ENCODE measurements around the gene GRID1. TPM values are rescaled to one million over a fixed set of nuclear protein-coding genes. Genes with fewer than 3 reads are reported as not detected.

Gene GRID1
- polyA plus RNA-seq, 1 donor (not counting 4 experiments of a cell fraction or from before 2014, with no cell fraction given) = 0.01 TPM

DNA sequence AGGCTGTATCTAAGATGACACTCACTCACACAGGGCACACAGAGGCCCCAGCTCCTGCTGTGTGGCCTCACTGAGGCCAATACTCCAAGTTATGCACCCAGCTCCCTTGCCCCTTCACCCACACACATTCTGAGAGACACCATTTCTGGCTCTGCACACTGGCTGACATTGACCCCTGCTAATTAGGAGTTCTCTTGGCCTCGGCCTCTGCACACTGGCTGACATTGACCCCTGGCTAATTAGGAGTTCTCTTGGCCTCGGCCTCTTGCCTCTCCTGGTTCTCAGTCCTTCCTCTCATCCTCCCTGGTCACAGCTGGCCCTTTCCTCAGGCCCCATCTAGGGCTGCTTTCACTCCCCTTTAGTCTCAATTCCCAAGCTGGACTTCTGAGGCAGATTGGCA, 97.3 kb downstream of the GRID1 start:
- Histone ChIP-seq H3K79me2 (ENCODE audit: control insufficient read depth, insufficient read depth, low read length) (no peaks in the 10 kb centered on the region), H3K36me3 (ENCODE audit: control insufficient read depth in 2 of 2, extremely low read depth in 1 of 2, insufficient read depth in 2 of 2, low read length in 2 of 2) (no peaks in the 10 kb centered on the region), H3K27me3 (ENCODE audit: control insufficient read depth, extremely low read depth, insufficient read depth, low read length) (no peaks in the 10 kb centered on the region), H3K9me3 (ENCODE audit: control insufficient read depth, low read depth, low read length) (no peaks in the 10 kb centered on the region), H3K9ac (ENCODE audit: control insufficient read depth, extremely low read depth, insufficient read depth, low read length) (no peak overlapping the region), H3K27ac (ENCODE audit: control insufficient read depth, insufficient read depth, low read length) (no peak overlapping the region), H3K4me2 (ENCODE audit: control insufficient read depth, extremely low read depth, insufficient read depth, low read depth, low read length) (no peak overlapping the region), H2AFZ (ENCODE audit: control insufficient read depth, low read length) (no peak overlapping the region), H4K20me1 (ENCODE audit: control insufficient read depth, extremely low read depth, insufficient read depth, low read length) (no peaks in the 10 kb centered on the region), H3K4me1 (ENCODE audit: control insufficient read depth, extremely low read depth, insufficient read depth, low read length) (no peaks in the 10 kb centered on the region), H3K9me1 (ENCODE audit: control insufficient read depth, extremely low read depth, insufficient read depth, low read length) (no peaks in the 10 kb centered on the region), H3K4me3 (ENCODE audit: control insufficient read depth in 2 of 3, extremely low read depth in 1 of 3, insufficient read depth in 2 of 3, low read depth in 1 of 3, low read length in 3 of 3) (no peak overlapping the region)
- DNase-seq (ENCODE audit: low read depth, low spot score) (no peak), FAIRE-seq (no peak)
- dilution Hi-C loops (cut with MboI; ENCODE audit: extremely low pct_ligation_motif_present, low sequenced_read_pairs) = no loop called here
- no peak for TF ChIP-seq EZH2 (IDR thresholded peaks at IDR 0.05; ENCODE audit: low read length)
- TF ChIP-seq, protein P1, sequence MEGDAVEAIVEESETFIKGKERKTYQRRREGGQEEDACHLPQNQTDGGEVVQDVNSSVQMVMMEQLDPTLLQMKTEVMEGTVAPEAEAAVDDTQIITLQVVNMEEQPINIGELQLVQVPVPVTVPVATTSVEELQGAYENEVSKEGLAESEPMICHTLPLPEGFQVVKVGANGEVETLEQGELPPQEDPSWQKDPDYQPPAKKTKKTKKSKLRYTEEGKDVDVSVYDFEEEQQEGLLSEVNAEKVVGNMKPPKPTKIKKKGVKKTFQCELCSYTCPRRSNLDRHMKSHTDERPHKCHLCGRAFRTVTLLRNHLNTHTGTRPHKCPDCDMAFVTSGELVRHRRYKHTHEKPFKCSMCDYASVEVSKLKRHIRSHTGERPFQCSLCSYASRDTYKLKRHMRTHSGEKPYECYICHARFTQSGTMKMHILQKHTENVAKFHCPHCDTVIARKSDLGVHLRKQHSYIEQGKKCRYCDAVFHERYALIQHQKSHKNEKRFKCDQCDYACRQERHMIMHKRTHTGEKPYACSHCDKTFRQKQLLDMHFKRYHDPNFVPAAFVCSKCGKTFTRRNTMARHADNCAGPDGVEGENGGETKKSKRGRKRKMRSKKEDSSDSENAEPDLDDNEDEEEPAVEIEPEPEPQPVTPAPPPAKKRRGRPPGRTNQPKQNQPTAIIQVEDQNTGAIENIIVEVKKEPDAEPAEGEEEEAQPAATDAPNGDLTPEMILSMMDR (optimal IDR thresholded peaks at IDR 0.05 in 1 of 3, IDR thresholded peaks at IDR 0.05 in 1 of 3, conservative IDR thresholded peaks at IDR 0.05 in 1 of 3; ENCODE audit: extremely low read depth in 1 of 3, insufficient read depth in 2 of 3, low read length in 3 of 3) = no peak

DNA sequence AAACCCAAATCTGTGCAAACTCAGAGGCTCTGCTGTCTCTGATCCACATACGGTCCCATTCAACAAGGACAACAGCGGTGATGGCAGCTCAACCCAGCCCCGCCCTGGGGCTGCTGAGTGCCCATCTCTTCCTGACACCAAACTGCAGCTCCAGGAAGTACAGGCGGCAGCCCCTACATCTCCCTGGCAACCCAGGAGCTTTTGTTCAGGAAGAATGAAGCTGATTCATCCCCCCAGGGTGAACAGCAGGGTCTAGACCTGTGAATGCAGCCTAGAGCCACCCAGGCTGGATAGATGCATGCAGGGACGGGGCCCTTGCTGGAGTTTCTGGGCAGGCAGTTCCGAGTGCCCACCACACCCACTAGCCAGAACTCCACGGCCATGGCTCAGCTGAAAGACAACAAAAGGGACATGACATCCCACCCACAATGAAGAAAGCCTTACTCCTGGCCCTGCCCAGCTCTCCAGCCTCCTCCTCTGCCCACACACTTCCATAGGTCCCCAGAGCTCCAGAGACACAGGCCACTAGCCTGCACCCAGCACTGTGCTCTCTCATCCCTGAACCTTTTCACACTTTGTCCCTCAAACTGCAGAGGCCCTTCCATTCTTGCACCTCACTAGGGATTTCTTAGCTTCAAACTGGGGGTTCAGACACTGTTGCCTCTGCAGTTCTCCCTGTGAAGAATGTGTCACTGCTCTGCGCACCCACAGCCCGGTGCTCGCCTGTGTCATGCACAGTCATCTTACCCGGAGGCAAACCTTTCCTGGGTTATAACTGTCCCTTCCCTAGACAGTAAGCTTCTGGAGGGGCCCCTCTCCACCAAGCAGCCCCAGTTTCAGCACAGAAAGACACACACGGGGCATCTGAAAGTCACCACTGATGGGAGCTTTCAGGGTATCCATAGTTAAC, 99.1 kb downstream of the GRID1 start:
- no peaks in the 10 kb centered on the region for H4K20me1 ChIP-seq (ENCODE audit: control insufficient read depth, extremely low read depth, insufficient read depth, low read length)
- H3K4me2 ChIP-seq (ENCODE audit: control insufficient read depth, extremely low read depth, insufficient read depth, low read depth, low read length) = no peak overlapping the region
- no peaks in the 10 kb centered on the region for H3K79me2 ChIP-seq (ENCODE audit: control insufficient read depth, insufficient read depth, low read length)
- no peak for TF ChIP-seq EZH2 (IDR thresholded peaks at IDR 0.05; ENCODE audit: low read length)
- TF ChIP-seq, protein P1 (optimal IDR thresholded peaks at IDR 0.05 in 1 of 3, IDR thresholded peaks at IDR 0.05 in 1 of 3, conservative IDR thresholded peaks at IDR 0.05 in 1 of 3; ENCODE audit: extremely low read depth in 1 of 3, insufficient read depth in 2 of 3, low read length in 3 of 3) = no peak
- no peaks in the 10 kb centered on the region for H3K36me3 ChIP-seq (ENCODE audit: control insufficient read depth in 2 of 2, extremely low read depth in 1 of 2, insufficient read depth in 2 of 2, low read length in 2 of 2)
- no peak overlapping the region for H2AFZ ChIP-seq (ENCODE audit: control insufficient read depth, low read length)
- DNase-seq (ENCODE audit: low read depth, low spot score) (no peak), FAIRE-seq (no peak)
- no peaks in the 10 kb centered on the region for H3K9me1 ChIP-seq (ENCODE audit: control insufficient read depth, extremely low read depth, insufficient read depth, low read length)
- no peak overlapping the region for H3K9ac ChIP-seq (ENCODE audit: control insufficient read depth, extremely low read depth, insufficient read depth, low read length)
- H3K9me3 ChIP-seq (ENCODE audit: control insufficient read depth, low read depth, low read length) = no peaks in the 10 kb centered on the region
- dilution Hi-C loops (cut with MboI; ENCODE audit: extremely low pct_ligation_motif_present, low sequenced_read_pairs) = no loop called here
- no peak overlapping the region for H3K27ac ChIP-seq (ENCODE audit: control insufficient read depth, insufficient read depth, low read length)
- H3K27me3 ChIP-seq (ENCODE audit: control insufficient read depth, extremely low read depth, insufficient read depth, low read length) = peaks cover 8% of the 10 kb centered on the region
- H3K4me1 ChIP-seq (ENCODE audit: control insufficient read depth, extremely low read depth, insufficient read depth, low read length) = no peaks in the 10 kb centered on the region
- no peak overlapping the region for H3K4me3 ChIP-seq (ENCODE audit: control insufficient read depth in 2 of 3, extremely low read depth in 1 of 3, insufficient read depth in 2 of 3, low read depth in 1 of 3, low read length in 3 of 3)
